Amniotic epithelial cell (primary cell): ENCODE results near the gene SLC12A7.
"Not testable (repeated sequence)": the region's sequence is repeated elsewhere in the genome, so short reads cannot be mapped to it uniquely, and the experiment has no call there.

Source experiments
- DNase-seq: peaks from one replicate; pipeline ENCODE4 v3.0.0-alpha.2; 2010; ENCODE audit warnings: low read depth

Gene SLC12A7

GRCh38 chr5:1062761-1063568, 48.9 kb downstream of the SLC12A7 start:
- DNase-seq = no peak

GRCh38 chr5:1061916-1062315, 49.9 kb downstream of the SLC12A7 start:
- no peak for DNase-seq

- DNase-seq = not testable (repeated sequence)
Measured at GRCh38 chr5:1061292-1061691, 50.6 kb downstream of the SLC12A7 start.

- DNase-seq = no peak
Measured at GRCh38 chr5:1060535-1060981, 51.3 kb downstream of the SLC12A7 start.

- no peak for DNase-seq
Measured at GRCh38 chr5:1059884-1060263, 52.0 kb downstream of the SLC12A7 start.

GRCh38 chr5:1058988-1059883, 52.6 kb downstream of the SLC12A7 start:
- no peak for DNase-seq

GRCh38 chr5:1058083-1058945, 53.5 kb downstream of the SLC12A7 start:
- no peak for DNase-seq

GRCh38 chr5:1057485-1058082, 54.3 kb downstream of the SLC12A7 start:
- no peak for DNase-seq

GRCh38 chr5:1056611-1057484, 55.0 kb downstream of the SLC12A7 start:
- no peak for DNase-seq

GRCh38 chr5:1055896-1056610, 55.8 kb downstream of the SLC12A7 start:
- DNase-seq = no peak

GRCh38 chr5:1054799-1055775, 56.8 kb downstream of the SLC12A7 start:
- no peak for DNase-seq

GRCh38 chr5:1054018-1054798, 57.7 kb downstream of the SLC12A7 start:
- no peak for DNase-seq

GRCh38 chr5:1053391-1054017, 58.4 kb downstream of the SLC12A7 start:
- DNase-seq = no peak

- DNase-seq = no peak
Measured at GRCh38 chr5:1052641-1053390, 59.0 kb downstream of the SLC12A7 start.

GRCh38 chr5:1052076-1052475, 59.8 kb downstream of the SLC12A7 start:
- DNase-seq = no peak

- DNase-seq = no peak
Measured at GRCh38 chr5:1051366-1051720, 60.5 kb downstream of the SLC12A7 start.
